Activated CD4-positive, alpha-beta T cell treated with anti-CD3 and anti-CD28 coated beads, Interleukin-2, amount 50 U/mL, for 1 hour (primary cell): ENCODE measurements around the gene SPATA6L.

ENCODE experiments used
- DNase-seq: peaks from one replicate; pipeline ENCODE4 v3.0.0-alpha.2; 2020

The SPATA6L gene, protein sequence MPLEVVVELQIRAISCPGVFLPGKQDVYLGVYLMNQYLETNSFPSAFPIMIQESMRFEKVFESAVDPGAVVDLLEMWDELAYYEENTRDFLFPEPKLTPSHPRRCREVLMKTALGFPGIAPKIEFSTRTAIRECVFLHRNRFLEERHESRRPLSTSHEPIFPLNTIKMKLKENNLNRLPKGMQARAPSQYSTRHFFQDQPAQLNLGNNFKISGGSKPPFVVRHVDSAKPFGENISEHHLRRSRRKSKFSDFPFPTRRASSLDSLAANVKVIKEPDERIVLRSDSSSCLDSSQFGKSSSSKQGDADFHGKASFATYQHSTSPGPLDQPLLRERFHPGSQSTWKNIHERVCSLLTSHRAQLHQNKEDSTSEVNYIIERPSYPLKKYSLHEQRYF

DNA sequence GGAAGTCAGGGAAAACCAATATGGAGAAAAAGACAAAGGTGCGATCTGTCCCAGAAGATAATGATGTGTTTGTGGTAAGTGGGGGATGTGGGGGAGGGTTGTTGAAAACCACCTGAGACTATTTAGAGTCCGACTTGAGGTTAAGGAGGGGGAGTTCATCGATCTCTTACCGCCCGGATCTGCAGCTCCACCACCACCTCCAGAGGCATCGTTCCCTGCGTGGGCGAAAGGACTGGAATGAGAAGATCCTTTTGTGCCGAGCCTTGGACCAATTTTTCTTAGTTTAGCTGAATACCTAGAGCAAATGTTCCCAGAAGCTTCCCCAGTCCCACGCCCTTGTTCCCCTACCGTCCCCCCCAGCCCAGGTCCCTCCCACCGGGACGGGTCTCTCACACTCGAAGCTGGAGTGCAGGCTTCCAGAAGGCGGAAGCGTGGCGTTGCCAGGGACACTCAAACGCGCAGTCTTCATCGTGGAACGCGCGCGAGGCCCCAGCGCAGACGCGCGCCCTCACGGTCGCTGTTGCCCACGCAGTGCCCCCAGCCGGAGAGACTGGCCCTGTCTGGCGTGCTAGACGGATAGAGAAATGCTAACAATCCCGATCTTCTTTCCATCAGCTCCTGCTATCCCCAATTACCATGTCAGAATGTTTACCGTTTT is at the start of gene SPATA6L:
SPATA6L (minus strand) TSS at position 439 of the 658 bp plus-strand sequence; CDS start at position 209, 230 bp downstream.
- peak; percentile 37 for DNase-seq

DNA sequence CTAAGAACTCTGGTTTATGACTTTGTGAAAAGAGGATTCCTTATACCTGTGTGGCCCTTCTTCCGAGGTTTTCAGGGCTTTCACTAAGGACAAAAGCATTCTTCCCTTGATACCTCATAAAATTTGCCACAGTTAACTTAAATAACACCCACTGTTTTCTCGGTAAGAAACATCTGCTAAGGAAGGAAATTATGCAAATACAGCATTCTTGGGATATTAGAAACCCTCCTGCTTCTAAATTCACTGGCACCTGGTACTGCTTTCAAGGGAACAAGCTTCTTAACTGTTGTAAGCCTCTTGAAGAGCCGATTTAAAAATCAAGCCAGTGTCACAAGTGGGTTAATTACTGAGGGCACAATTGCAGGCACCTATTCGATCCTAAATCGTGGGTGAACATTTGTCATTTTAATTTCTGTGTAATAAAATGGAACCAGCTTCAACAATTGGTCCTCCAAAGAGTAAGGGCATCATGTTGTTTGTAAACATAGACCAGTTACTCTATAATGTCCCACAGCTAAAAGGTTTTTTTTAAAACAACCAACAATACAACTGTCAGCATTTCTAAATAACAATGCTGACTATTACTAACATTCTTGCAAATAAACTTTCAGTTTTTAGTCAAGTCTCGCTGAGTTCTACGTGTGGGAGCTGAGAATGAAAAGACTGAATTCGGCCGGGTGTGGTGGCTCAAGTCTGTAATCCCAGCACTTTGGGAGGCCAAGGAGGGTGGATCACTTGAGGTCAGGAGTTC is 48.2 kb upstream of the SPATA6L start:
- no peak for DNase-seq

DNA sequence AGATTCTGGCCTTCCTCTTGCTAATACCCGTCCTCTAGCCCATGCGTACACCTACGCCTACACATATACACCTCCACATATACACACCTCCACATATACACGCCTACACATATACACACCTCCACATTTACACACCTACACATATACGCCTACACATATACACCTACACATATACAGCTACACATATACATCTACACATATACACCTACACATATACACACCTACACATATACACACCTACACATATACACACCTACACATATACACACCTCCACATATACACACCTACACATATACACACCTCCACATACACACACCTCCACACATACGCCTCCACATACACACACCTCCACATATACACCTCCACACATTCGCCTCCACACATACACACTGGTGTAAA is 47.6 kb upstream of the SPATA6L start:
- no peak for DNase-seq

DNA sequence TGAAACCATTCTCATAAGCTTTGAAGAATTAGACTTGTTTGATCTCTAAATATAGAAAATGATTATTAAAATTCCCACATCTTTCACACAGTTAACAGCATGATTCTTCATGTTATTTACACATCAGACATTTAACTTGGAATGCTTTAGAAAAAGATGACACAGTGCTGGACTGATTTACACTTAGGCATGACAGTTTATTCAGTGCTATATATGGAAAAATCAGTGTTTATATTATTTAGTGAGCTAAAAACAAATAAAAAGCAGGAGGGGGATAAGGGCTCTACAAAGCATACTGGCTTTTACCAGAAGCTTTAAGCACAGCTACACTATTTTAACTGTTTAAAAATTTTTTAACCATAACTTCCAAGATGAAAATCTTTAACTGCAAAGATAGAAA is 43.1 kb upstream of the SPATA6L start:
- DNase-seq, result no peak

DNA sequence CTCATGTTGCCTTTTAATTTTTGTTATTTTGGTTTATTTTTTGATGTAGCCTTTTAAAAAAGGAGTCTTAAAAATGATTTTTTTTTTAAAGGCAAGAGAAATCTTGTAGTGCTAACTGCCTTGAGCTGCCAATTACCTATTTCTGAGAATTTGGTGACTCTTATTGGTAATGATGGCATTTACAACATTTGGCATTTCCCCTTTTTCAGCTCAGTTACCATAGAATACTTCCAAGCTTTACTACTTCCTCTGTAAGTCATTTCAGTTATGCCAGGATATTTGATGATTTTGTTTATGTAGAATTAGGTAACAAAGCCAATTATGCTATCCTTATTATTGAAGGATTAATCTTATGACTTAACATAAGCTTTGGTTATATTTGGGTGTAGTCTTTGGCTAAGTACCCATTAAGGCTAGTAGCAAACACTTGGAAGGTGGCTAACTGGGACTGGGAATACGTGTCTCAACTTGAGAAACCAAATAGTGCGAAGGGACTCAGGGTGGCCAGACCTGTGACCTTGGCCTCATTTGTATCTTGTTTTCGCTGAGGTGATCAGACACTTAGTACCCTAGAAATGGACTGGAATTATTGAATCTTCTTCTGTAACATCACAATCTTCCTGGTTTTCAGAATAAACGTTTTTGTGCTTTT is 40.8 kb upstream of the SPATA6L start:
- no peak for DNase-seq

DNA sequence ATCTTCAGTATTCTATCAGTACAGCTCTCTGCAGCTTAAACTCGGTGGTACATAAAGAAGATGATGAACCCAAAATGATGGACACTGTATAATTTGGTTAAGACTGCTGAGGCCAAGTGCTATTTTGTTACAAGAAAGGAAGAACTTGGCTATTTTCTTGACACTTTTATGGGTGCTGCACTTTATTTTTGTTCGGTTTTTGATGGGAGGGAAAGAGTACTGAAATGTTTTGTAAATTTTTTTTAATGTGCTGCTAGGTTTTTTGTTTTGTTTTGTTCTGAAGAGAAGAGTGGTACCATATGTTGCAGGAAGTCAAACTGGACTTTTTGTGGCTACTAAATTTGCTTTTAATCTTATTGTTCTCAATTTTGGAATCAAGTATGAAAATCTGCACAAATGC is 39.7 kb upstream of the SPATA6L start:
- no peak for DNase-seq

DNA sequence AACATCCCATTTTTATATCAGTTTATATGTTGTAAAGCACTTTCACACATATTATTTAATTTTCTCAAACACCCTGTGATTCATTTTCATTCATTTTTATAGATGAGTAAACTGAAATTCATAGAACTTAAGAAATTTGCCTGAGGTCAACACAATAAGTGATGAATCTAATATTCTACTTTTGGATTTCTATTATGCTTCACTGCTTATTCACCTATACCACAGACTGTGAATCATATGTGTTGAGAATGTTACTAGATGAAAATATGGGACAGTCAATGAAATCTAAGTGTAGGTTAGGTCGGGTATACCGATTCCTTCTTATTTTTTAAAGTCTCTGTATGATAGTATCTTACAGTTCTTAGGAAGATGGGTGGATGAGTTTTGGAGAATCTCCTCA is 37.8 kb upstream of the SPATA6L start:
- DNase-seq, result no peak

DNA sequence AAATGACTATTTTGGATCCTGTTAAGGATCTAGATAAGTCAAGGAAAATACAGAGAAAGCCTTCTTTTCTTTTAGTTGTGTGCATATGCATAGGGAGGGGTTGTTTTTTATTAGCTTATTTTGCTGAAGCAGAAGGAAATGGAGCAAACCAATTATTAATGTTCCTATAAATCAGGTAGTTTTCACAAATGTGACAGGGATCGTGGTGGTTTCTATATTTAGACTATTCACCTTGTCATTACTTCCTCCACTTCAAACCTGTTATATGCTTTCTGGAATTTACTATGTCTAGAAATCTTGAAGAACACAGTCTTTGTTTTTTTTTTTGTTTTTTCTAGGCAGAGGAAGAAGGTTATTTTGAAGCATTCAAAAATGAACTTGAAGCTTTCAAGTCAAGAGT is 35.2 kb upstream of the SPATA6L start:
- DNase-seq, result no peak

DNA sequence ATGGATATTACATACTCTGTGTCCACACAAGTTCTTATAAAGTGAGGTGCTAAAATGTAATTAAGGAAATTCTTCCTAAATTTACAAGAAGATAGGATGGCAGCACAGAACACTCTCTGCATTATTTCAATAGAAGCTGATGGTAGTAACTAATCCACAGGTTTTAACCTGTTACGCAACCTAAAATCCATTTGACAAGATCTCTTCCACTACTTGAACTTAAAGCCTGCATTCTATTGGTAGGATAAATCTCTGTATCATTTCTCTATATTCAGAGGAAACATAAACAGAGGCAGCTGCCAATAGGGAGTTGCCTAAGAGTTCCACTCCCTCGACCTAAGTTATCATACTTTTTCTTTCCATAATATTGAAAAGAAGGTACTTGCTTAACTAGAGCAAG is 34.7 kb upstream of the SPATA6L start:
- no peak for DNase-seq

DNA sequence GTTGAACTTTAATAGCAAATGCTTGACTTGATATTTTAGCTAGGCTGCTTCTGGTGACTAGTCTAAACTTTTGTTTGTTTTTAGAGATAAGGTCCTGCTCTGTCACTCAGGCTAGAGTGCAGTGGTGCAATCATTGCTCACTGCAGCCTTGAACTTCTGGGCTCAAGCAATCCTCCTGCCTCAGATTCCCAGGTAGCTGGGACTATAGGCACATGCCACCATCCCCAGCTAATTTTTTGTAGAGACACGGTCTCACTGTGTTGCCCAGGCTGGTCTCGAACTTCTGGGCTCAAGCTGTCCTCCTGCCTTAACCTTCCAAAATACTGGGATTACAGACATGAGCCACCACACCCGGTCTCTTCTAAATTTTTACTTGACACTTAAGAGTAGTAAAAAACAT is 33.8 kb upstream of the SPATA6L start:
- DNase-seq, result no peak

DNA sequence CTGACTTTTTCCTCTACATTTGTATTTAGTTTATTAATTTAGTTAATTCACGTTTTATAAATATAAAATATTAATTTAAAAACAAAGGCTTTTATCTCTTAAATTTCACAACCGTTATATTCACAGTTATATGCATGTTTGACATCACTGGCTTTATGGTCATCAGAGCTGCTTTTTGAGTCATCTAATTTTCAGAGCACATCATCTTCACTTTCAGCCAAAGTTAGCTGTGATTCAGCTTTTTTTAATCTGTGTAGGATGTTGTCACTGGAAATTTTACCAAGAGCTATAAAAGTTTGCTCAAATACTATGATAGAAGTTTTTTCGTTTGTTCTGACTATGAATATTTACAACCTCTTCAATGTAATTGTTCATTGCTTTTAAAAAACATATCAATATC is 25.5 kb upstream of the SPATA6L start:
- DNase-seq, result no peak

DNA sequence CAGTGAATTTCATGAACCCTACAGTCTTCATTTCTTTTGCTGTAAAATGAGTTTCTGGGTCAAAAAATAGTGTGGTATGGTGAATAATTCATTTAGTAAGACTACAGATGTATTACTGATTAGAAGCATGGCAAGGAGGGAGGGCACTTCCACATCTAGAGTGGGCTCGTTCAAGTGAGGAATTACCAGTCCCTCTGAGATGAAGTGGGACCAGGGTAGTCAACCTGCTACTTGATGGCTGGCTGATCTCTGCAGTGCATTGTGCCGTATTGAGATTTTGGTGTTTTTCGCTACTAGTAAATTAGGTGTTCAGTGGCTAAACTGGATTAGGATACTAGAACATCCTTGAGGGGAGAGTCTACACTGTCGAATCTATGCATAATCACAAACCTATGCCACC is 23.9 kb upstream of the SPATA6L start:
- no peak for DNase-seq

DNA sequence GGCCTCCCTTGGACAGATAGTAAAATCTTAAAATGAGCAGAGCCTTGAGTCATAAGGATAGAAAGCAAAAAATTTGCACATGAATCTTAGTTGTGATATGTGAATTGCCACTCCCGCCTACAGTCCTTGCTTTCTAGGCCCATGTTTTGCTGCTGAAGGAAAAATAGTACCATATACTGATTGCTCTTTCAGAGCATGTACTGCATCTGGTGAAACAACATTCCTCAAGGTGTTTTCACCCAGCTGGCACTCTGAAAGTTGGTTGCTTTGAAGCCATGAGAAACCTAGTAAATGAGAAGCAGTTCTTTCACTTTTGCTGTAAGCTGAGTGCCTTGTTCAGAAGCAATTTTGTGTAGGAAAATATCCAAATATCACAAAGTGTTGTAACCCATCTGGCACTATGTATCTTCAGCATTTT is 23.4 kb upstream of the SPATA6L start:
- DNase-seq, result no peak

DNA sequence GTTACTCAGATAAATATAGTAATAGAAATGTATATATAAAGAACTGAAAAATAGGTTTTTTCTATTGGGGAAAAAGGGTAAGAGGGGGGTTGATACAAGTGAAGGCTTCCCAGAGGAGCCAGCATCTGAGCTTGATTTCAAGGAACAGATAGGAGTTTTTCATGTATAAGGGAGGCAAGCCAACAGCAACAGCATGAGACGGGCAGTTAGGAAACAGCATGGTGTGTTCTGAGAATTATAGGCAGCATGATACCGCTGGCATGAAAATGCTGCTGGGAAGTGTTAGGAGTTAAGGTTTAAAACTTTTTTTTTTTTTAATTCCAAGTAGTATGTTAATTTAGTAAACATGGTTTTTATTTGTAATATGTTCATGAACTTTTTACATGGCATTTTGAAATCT is 22.7 kb upstream of the SPATA6L start:
- DNase-seq, result no peak

DNA sequence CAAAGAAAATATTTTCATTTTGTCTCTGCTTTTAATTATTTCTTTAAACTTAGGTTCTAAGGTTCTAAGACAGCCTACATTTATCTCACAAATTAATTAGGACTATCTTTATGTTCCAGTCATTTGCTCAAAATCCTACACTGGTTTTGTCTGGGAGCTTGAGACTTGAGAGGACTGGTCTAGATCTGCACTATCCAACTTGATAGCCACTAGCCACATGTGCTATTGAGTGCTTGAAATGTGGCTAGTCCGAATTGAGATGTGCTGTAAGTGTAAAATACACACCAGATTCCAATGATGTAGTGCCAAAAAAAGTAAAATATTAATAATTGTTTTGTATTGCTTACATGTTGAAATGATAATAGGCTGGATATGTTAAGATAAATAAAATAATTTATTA is 20.3 kb upstream of the SPATA6L start:
- DNase-seq, result no peak

DNA sequence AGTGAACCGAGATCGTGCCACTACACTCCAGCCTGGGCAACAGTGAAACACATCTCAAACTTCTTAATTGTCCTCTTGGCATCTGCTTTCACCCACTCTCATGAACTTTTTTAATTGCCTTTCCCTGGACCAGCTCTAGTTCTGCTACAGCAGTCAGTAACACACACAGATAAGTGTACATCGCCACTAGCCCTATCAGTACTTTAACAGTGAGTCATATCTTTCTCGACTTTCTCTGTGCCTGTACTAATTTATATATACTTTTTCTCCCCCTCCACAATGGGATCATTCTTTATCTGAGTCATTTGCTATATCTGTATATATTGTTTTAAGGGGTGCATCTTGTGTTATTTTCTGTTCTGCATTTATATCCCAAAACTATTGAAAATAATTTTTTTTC is 19.8 kb upstream of the SPATA6L start:
- DNase-seq, result no peak

DNA sequence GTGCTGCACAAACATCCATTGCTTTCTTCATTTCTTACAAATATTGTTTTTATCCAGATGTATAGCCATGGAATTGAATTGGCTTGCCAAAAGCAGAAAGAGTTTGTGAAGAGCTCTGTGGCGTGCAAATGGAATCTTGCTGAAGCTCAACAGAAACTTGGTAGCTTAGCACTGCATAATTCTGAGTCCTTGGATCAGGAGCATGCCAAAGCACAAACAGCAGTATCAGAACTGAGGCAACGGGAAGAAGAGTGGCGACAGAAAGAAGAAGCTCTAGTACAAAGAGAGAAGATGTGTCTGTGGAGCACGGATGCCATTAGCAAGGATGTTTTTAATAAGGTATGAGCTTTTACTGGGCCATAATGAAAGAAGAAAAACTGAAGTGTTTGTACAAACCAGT is 18.5 kb upstream of the SPATA6L start:
- no peak for DNase-seq

DNA sequence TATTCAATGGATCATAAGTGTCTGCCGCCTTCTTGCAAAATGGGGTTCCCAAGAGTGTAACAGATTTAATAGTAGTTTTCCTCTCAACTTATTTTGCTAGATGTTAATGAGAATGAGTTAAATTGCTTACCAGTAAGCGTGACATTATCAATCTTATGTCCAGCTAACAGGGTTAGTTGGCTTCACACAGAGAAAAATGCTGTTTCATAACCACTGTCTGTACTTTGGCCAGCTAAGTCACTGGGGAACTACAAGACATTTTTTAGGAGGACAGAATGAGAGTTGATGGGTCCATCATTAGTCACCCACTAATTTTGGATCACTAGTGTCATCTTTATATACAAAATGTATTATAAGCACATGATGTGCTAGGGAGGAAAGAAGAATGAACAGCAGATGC is 14.5 kb upstream of the SPATA6L start:
- no peak for DNase-seq

DNA sequence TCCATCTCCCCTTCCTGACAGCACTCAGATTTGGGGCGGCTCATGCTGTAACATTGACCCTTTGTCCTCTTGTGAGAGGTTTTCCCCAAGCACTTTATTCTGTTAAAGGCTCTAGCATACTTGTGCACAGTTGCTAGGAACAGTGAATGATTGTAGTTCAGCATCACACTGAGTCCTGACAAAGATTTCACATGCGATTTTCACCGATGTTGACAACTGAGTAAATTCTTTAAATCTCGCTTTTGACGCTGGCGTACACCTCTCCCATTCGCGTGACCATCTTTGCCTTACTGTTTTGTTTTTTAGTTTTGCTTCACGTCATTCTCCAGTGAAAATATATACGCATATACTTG is 13.9 kb upstream of the SPATA6L start:
- DNase-seq, result no peak

DNA sequence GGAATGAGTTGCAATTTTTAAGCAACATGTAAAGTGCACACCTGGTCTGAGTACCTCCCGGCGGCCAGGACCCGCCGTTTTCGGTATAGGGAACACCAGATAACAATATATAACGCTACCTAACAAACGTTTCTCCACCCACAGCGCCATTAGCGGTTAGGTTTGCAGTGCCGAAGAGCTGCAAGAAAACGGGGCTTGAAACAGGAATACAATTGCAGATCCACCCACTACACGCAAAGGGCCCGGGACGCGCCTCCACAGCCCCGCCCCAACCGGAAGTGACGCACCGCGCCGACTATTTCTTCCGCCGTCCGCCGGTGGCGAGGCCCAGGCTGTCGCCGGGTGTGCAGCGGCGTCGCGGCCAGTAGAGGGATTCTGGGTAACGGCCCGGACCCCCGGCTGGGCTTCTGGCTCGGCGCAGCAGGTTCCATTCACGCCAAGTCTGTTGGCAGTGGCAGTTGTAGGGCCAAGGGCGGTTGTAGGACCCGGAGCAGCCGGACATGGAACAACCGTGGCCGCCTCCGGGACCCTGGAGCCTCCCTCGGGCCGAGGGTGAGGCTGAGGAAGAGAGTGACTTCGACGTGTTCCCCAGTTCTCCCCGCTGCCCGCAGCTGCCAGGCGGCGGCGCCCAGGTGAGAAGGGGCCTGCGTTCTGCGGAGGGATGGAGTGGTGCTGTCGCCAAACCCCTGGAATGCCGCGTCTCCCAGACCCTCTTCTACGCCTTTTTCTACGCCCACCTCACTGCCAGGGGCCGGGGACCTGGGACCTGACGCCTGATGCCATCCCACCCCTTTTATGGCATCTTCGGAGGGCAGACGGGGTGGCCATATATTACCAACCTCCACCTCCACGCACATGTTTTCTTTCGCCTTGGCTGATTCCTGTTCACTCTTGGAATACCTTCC is 13.2 kb upstream of the SPATA6L start, which contains the start of gene CDC37L1:
CDC37L1 (plus strand) TSS at position 302 of the 905 bp plus-strand sequence; CDS start at position 501, 199 bp downstream.
- DNase-seq, result peak; percentile 100

DNA sequence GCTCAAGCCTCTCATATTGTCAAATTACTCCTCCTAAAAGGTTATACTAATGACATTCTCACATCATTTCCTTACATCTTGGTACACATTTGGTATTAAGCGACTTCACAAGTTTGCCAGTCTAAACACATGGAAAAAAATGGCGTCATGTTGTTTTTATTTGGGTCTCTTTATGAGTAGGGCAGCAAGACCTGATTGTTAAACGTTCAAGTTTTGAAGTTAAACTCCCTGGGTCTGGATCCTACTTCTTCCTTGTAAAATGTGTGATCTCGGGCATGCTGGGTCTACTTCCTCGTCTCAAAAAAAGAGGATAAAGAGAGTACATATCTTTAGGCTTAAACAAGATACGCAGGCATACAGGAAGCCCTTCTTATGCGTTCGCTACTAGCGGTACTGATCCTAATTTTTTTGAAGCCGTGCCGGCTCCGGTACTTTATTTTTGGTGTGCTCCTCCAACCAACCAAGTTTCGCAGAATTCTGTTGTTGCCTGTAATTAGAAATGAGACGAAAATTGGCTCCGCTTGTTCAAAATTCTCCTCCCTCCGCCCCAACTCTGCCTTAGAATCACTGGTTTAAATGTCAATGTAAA is 12.5 kb upstream of the SPATA6L start:
- peak; percentile 20 for DNase-seq

DNA sequence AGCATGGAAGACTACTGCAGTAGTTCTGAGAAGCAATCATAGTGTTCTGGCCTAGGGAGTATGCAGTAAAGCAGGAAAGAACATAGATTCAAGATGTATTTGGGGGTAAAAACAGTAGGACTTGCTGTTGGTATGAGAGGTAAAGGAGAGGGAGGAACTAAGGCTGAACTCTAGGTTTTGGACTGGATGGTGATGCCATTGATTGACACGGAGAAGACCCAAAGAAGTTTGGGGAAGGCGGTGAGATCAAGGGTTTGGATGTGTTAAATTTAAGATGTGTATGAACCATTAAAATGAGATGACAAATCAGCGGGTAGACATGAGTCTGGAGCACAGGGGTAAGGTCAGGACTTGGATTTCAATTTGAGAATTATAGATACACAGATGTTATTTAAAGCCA is 11.1 kb upstream of the SPATA6L start:
- DNase-seq, result no peak
